DND-41 (cell line): ENCODE data around the gene GIT1.

Source experiments
- CTCF ChIP-seq: IDR thresholded peaks from 2 replicates; pipeline ENCODE4 v1.5.1; 2012; ENCODE audit warnings: borderline replicate concordance, low read length, moderate library complexity, mild to moderate bottlenecking; ENCODE audit not compliant: poor library complexity, severe bottlenecking; ENCODE audit errors: extremely low read depth
- EZH2 ChIP-seq: IDR thresholded peaks from 3 replicates; pipeline ENCODE4 v1.6.1; 2012; ENCODE audit warnings: borderline replicate concordance, low read depth, mild to moderate bottlenecking, moderate library complexity, low read length, inconsistent platforms; ENCODE audit not compliant: severe bottlenecking

DNA sequence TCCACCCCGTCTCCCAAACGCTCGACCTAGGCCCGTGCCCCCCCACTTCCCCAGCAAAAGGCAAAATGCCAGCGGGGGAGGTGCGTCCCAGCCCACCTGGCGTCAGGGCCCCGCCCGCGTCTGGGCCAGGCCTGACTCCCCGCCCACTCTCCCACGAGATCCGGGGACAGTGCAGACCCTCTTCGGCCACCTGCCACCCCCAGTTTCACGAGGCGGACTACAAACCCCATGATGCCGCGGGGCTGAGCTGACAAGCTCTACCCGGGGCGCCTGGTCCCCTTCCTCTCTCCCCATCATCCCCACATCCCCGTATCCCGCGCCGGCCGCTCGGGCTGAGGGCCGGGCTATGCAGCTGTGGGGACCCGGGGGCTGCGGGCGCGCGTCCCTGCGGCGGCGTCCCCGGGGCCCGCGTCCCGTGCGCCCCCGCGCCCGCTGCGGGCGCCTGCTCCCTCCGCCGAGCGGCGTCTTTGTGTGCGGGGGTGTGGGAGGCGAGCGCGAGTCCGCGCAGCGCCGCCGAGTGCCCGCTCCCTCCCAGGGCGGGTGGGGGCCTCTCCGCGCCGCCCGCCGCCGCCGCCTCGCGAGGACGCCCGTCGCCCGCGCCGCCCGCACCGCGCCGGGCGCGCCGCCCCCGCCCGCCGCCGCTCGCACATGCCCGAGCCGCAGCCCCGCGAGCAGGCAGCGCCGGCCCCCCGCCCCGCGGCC, 3.6 kb upstream of the GIT1 start, which contains the start of gene ANKRD13B:
- TF ChIP-seq CTCF, result no peak
- no peak for TF ChIP-seq EZH2
